Fibroblast of skin of back (primary cell): Measurements from ENCODE around the gene PDLIM4.

ENCODE experiments used
- DNase-seq: peaks from one replicate; pipeline ENCODE4 v3.0.0-alpha.2; 2013

PDLIM4 gene

GRCh38 chr5:132227485-132228240, 29.8 kb upstream of the PDLIM4 start, which contains the start of gene P4HA2:
Gene P4HA2 (minus strand): TSS chr5:132227853. CDS start chr5:132218626, 9,227 bp downstream.
- DNase-seq, result peak; percentile 80

DNA sequence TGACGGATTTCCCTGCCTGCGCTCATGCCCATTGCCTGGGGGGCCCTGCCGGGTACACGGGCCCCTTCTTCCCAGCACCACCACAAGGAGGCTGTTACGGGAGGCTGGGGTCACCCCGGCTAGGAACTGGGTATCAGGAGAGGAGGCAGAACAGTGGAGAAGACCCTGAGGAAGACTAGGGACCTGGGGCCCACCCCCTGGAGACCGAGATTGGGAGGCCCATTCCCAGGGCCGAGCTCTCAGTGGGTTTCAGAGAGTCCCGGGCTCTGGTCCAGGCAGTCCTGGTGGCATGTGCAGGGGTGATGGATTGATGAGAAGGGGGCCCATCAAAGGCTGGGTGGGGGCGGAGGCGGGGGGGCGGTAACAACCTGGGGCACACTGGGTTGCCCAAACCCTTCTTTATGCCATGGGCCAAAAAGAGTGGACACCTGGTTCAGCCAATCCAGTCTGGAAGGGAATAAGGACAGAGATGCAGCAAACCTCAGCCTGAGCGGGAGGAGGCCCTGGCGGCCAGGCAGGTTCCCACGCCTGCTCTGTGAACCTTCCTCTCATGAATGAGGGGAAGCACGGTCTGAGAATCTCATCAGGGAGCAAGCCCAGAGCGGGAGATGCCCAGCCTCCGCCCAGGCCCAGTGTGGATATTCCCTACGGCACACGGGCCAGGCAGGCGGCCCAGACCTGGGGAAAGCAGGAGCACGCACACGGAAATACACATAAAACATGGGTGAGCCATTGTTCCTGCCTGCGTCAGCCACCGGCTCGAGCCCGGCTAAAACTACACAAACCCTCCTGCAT, 29.1 kb upstream of the PDLIM4 start:
- no peak for DNase-seq

DNA sequence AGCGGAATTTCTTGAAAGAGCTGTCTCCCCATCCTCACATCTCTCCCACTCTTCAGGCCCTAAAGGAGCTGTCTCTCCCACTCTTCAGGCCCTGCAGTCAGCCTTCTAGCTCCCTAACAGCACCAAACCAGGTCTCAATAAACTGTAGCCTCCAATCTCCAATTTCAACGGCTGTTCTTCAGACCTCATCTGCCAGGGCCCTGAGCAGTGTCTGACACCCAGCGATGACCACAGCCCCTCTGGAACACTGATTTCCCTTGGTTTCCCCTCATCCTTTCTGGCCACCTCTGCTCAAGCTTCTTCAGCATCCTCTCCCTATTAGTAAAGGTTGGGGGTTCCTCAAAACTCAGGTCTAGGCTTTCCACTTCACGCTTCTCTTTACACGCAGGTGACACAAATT, 28.3 kb upstream of the PDLIM4 start:
- DNase-seq, result no peak

DNA sequence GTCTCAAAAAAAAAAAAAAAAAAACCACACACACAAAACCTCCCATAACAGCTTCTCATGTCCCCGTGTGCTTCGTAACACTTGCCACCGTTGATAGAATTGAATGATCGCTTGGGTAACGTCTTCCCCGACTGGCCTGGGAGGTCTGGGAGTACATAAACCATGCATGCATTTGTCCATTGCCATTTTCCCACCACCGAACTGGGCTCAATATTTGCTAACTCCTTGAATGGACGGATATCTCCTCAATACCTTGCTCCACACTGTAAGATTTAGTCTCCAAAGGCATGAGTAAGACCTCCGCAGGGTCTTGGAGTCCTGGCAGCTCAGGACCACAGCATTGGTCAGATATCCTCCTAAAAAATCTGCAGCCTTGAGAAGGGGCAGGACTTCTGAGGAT, 26.6 kb upstream of the PDLIM4 start:
- DNase-seq, result no peak

GRCh38 chr5:132232465-132232864, 25.0 kb upstream of the PDLIM4 start:
- DNase-seq, result no peak

- DNase-seq, result no peak
Measured at GRCh38 chr5:132233081-132233480, 24.4 kb upstream of the PDLIM4 start.

GRCh38 chr5:132233811-132234683, 23.4 kb upstream of the PDLIM4 start:
- no peak for DNase-seq

DNA sequence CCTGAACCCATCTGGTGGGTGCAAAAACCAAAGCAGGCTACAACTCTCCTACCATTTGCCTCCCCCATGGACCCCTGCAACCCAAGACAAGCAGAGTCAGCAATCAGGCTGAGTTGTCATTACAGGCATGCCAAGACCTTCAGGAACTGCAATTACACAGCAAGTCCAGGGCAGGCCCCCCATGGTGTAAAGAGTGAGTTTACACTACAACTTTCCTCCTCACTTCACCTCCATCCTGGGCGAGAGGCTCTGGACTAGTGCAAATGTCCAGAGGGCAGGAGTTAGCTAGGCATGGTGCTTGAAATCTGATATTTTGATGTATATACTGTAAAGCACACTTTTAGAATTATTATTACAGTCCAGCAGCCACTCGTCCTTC, 22.8 kb upstream of the PDLIM4 start:
- no peak for DNase-seq

DNA sequence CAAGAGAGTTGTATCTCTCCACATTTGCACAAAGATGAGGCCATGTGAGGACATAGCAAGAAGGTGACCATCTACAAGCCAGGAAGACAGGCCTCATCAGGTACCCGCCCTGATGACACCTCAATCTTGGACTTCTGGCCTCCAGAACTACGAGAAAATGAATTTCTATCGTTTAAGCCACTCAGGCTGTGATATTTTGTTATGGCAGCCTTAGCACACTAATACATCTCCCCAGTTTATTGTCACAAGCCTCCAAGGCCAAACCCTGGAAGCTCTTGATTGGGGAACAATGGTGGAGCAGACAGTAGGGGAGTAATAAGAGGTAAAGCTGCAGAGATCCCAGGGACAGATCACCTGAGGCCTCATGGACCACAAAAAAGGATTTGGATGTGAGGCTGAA, 22.2 kb upstream of the PDLIM4 start:
- no peak for DNase-seq

DNA sequence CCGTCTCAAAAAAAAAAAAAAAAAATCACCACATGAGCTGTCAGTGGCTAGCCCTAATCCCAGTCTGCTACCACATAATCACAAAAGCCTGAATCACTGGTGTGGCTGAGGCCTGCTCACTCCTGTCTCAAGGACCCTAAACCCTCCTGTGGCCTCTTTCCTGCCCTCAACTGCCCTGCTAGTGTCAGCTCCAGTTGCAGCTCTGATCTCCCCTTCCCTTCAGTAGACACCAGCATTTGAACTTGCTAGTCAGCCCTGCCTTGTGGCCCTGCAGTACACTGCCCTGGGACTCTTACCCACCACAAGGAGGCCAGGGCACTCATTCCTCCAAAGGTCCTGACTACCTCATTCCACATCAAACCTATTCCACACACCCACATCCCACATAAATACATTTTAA, 20.4 kb upstream of the PDLIM4 start:
- DNase-seq, result no peak

DNA sequence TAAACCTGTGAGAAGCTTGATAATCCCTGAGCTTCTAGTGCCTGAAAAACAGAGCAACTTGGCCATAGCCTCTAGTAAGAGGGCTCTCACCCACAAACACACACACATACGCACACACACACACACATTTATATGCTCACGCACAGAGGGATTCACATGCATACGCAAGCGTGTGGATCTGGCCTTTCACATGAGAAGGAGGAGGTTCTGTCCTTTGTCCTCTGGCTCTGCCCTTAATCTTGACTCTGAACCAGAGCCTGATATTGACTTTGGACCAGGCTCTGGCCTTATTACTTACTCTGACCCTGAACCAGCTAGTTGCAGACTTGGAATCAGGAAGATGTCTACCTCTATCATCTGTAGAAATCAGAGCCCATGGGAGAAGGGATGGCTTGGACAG, 19.8 kb upstream of the PDLIM4 start:
- DNase-seq, result no peak

- peak; percentile 65 for DNase-seq
Measured at GRCh38 chr5:132238169-132238744, 19.2 kb upstream of the PDLIM4 start.

- no peak for DNase-seq
Measured at GRCh38 chr5:132238901-132239500, 18.5 kb upstream of the PDLIM4 start.

- DNase-seq, result no peak
Measured at GRCh38 chr5:132239776-132240175, 17.7 kb upstream of the PDLIM4 start.

DNA sequence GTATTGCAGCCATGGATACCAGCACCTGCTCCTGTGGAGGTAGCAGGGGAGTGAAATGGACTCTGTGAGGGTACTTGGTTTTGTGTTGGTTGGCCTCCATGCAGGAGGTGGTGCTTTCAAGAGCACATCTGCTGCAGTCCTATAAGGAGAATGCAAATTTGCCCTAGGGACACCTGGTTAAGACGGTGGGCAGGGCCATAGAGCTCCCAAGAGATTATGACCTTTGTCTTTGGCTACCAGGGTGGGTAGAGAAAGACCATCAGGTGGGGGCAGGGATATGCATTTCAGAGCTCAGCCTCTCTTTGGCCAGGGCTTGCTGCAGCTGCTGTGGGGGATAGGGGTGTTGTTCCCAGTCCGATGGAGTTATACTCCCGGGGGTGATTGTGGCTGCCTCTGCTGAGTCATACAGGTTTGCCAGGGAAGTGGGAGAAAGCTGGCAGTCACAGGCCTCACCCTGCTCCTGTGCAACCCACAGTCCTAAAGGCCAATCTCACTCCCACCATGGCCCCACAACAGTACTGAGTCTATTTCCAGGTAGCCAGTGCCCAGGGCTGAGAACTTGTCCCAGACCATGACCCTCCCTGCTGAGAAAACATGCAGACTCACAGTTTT, 14.0 kb upstream of the PDLIM4 start:
- no peak for DNase-seq

DNA sequence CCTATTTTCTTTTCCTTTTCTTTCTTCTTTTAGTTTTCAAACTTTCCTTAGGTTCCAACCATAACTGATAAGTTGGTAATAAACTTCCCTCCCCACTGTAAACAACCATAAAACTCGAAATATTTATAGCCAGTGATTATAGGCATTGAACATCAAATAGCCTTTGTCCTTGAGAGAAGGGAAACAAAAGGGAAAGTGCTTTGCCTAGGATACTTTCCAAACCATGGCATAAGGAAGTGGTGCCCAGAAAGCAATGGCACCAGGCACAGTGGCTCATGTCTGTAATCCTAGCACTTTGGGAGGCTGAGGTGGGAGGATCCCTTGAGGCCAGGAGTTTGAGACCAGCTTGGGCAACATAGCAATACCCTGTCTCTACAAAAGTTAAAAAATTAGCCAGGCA, 11.9 kb upstream of the PDLIM4 start:
- DNase-seq, result no peak

DNA sequence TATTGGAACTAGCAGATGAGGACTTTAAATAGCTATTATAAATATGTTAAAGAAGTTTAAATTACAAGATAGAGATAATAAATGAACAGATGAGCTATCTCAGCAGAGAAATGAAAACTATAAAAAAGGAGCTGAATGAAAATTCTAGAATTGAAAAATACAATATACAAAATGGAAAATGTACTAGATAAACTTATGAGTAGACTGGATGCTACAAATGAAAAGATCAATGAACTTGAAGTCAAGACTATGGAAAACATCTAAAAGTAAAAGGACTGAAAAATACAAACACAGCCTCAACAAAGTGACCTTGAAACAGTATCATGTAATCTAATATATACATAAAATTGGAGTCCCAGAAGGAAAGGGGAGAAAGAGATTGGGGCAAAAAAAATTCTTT, 10.7 kb upstream of the PDLIM4 start:
- no peak for DNase-seq

- no peak for DNase-seq
Measured at GRCh38 chr5:132250547-132250946, 6.9 kb upstream of the PDLIM4 start.

DNA sequence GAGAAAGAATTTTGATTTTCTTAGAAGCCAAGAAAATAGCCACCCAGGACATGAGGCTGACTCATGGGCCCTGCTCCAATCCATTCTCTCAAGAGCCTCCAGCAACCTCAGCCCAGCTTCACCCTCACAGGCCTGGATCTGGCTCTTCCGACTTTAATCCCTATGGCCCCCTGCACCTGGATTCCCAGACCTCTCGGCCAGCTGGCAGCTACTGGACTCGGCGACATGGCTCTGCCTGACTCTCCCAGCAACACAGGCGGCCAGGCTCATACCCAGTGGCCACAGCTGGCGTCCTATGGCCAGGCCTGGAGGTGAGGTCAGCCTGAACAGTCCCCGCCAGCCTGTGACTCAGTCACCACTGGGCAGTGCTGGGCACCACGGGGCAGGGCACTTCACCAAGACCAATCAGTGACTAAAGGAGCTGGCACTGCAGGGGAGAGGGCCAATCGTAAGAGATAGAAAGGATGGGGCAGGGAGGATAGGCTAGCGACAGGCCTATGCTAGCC, 6.2 kb upstream of the PDLIM4 start:
- DNase-seq, result no peak

- no peak for DNase-seq
Measured at GRCh38 chr5:132253008-132253441, 4.5 kb upstream of the PDLIM4 start.
